ENCODE results near the gene HAND2.

DNA sequence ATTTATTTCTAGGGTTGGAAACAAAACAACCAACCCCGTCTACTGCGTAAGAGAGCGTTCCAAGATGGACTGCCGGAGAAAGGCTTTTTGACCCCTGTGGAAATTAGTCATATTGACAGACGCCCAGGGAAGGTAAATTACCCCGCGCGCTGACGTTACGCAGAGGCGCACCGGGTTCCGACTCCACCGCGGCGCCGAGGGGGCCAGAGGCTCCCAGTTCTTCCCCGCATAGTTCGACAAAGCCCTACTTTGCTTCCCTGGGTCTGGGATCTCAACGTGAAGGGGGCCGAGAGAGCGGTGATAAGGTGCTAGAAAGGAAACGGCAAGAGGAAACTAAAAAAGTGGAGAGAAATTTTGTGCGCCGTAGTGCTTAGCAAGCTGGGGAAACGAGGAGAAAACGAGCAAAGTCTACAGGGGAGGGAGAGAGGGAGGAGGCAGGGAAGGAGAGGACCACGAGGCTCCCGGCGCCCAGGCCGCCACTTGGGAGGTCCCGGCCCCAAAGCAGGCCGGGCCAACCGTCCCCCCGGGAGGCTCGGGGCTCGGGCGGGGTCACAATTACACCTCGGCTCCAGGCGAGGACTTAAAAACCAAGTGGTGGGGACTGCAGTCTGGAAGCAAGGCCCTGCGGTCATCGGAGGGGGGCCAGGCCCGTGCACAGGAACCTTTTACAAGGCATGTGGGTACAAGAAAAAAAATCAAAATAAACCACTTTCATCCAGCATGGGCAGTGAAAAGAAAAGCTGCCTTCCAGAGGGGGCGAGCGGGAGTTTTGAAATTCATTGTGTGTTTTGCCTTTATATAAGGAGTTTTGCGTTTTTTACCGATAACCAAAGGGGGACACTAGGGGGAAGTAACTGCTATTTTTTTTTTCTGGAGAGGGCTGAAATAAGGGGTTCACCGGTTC is 13.2 kb downstream of the HAND2 start:
- TF ChIP-seq, protein P1, sequence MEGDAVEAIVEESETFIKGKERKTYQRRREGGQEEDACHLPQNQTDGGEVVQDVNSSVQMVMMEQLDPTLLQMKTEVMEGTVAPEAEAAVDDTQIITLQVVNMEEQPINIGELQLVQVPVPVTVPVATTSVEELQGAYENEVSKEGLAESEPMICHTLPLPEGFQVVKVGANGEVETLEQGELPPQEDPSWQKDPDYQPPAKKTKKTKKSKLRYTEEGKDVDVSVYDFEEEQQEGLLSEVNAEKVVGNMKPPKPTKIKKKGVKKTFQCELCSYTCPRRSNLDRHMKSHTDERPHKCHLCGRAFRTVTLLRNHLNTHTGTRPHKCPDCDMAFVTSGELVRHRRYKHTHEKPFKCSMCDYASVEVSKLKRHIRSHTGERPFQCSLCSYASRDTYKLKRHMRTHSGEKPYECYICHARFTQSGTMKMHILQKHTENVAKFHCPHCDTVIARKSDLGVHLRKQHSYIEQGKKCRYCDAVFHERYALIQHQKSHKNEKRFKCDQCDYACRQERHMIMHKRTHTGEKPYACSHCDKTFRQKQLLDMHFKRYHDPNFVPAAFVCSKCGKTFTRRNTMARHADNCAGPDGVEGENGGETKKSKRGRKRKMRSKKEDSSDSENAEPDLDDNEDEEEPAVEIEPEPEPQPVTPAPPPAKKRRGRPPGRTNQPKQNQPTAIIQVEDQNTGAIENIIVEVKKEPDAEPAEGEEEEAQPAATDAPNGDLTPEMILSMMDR (IDR thresholded peaks at IDR 0.05): no peak
- no peak for TF ChIP-seq POLR2A (IDR thresholded peaks at IDR 0.05)
